ENCODE results near the gene GADD45G.

GADD45G gene

DNA sequence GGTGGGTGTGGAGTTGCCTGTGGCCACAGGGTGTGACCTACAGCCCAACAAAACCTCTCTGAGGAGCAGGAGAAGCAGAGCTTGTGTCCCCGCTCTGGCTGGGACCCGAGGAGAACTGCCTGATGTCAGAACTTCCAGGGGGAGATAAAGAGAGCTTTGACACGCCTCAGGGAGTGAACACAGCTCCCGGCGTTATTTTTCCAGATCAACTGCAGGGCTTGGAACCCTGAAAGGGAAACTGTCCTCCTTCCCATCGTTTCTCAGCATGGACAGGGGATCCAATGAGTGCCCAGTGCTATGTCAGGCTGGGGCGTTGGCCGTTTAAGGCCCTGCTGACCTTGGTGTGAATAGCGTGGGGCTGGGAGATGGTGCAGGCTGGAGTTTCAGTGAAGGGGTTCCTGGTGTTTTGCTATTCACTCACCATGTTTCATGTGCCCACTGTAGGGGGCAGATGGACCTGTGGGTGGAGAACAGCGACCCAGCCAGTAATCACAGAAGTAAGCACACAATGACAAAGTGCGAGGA lies 22.0 kb downstream of the GADD45G start:
- H3K4me3 ChIP-seq (ENCODE audit: low read depth, low read length): no peak overlapping the region
- TF ChIP-seq, protein P1, sequence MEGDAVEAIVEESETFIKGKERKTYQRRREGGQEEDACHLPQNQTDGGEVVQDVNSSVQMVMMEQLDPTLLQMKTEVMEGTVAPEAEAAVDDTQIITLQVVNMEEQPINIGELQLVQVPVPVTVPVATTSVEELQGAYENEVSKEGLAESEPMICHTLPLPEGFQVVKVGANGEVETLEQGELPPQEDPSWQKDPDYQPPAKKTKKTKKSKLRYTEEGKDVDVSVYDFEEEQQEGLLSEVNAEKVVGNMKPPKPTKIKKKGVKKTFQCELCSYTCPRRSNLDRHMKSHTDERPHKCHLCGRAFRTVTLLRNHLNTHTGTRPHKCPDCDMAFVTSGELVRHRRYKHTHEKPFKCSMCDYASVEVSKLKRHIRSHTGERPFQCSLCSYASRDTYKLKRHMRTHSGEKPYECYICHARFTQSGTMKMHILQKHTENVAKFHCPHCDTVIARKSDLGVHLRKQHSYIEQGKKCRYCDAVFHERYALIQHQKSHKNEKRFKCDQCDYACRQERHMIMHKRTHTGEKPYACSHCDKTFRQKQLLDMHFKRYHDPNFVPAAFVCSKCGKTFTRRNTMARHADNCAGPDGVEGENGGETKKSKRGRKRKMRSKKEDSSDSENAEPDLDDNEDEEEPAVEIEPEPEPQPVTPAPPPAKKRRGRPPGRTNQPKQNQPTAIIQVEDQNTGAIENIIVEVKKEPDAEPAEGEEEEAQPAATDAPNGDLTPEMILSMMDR (IDR thresholded peaks at IDR 0.05; ENCODE audit: low read depth, low read length): no peak

DNA sequence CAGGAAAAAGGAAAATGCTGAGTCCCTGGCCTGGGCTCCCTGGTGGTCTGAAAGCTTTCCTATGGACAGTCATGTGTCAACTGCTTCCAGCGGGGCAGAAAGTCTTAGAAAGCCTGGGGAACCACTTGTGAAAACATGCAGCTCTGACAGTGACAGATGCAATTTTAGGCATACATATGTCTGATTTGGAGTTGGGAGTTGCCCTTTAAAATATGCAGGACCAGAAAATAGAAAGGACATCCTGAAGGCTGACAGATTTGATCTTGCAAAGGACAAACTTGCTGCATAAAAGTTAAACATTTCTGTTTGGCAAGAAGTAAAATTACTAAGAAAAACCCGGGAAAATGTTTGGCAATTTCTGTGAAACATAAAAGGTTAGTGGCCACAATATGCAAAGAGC lies 23.8 kb downstream of the GADD45G start:
- TF ChIP-seq, protein P1 (IDR thresholded peaks at IDR 0.05; ENCODE audit: low read depth, low read length): no peak
- no peak overlapping the region for H3K4me3 ChIP-seq (ENCODE audit: low read depth, low read length)

DNA sequence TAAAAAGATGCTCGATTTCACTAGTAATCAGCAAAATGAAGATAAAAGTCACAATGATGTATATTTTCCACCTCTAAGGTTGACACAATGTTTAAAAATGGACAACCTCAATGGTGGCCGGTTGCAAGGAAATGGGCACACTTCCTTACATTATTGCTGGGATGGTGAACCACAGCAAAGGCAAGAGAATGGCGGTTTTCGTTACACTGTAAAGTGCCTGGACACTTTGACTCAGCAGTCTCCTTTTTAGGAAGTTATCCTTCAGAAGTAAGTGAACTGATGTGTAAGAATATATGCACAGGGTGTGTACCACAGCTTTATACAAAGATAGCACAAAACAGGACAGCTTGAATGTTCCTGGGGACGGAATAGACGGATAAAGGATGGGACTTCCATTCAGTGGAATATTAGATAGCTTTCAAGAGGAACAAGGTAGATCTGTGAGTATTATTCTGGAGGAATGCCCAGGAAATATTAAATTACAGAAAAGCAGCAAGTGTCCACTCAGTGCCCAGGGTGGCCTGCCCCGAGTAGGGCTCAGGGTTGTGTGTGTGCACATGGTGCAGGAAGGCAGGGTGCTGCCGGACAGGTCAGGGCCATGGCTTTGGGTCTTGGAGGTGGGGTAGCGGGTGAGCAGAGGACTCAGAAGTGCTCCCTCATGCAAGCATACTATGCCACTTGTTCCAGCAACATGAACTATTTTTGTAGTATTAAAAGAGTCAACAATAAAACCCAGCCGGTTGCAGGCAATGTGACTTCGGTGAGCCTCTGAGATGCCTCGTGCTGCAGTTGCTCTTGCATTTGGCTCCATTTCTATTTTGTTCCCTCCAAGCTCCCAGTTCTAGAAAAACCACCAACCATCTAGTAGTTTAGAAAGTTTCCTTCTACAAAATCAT lies 24.5 kb downstream of the GADD45G start:
- no peak overlapping the region for H3K4me3 ChIP-seq (ENCODE audit: low read depth, low read length)
- TF ChIP-seq, protein P1 (IDR thresholded peaks at IDR 0.05; ENCODE audit: low read depth, low read length): no peak

DNA sequence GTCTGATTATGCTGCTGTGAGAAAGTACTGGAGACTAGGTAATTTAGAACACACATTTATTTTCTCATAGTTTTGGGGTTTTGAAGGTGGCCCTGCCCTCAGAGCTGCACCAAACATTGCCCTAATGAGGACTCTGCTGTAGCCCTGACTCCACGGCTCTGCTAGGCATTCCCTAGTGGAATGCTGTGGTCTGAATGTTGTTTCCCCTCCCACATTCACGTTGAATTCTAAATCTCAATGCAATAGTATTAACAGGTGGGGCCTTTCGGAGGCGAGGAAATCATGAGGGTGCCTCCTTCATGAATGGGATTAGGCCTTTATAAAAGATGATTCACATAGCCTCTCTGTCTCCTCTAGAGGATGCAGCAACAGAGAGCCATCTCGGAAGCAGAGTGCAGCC lies 25.7 kb downstream of the GADD45G start:
- H3K4me3 ChIP-seq (ENCODE audit: low read depth, low read length): no peak overlapping the region
- TF ChIP-seq, protein P1 (IDR thresholded peaks at IDR 0.05; ENCODE audit: low read depth, low read length): no peak

DNA sequence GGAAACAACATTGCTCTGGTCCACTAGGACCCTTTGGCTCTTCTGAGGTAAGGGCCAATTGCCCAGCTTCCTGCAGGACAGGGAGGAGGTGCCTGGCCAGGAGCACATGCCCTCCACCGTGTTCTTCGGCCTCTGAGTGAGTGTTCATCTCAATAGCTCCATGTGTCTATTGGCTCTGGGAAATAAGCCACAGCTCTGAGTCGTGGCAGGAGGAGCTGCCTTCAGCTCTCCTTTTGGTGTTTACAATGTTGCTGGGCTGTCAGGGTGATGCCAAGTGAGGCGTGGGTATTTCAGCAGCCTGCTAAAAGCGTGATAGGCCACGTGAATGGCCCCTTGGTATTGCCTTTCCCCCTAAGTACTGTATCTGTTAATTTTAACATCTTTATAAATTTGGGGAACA lies 26.6 kb downstream of the GADD45G start:
- TF ChIP-seq, protein P1 (IDR thresholded peaks at IDR 0.05; ENCODE audit: low read depth, low read length): no peak
- no peak overlapping the region for H3K4me3 ChIP-seq (ENCODE audit: low read depth, low read length)

DNA sequence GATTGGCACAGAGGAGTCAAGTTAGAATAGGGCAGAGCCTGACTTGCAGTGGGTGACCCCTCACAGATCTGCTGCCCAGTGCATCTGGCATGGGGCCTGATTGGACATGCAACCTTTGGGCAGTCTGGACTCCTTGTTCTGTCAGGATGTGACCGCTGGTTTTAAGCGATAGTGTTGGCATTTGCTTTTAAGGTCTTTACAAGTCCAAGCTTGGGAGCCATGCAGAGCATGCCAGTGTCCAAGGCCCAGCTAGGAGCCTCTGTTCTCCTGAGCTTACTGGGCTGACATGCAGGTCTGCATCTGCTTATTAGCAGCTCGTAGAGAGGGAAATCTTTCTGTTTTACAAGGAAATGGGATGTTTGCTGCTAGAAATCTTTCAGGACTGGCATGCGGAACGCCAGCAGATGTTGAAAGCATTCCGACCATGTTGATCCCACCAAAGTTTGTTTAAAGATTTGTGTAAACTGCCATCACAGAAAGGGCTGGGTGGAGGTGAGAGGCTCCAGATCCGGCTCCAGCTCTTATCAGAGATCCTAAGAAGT lies 27.5 kb downstream of the GADD45G start:
- TF ChIP-seq, protein P1 (IDR thresholded peaks at IDR 0.05; ENCODE audit: low read depth, low read length): no peak
- H3K4me3 ChIP-seq (ENCODE audit: low read depth, low read length): no peak overlapping the region

DNA sequence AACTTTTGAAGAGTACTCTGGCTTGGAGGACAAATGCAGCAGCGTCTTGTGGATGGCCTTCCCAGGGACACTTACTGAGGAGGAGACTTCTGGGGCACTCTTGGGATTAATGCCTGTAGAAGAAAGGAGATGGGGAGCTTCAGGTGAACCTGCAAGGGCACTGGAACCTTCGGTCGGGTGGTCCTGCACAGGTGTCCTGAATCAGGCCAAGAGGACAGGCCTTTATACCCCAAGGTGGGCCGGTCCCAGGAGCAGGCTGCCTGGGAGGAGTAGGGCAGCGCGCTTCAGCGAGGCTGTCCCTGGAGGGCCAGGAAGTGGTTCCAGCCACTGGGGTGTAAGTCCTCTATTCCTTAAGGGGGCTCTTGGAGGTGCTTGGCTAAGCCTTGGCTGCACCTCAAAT lies 27.9 kb downstream of the GADD45G start:
- H3K4me3 ChIP-seq (ENCODE audit: low read depth, low read length): no peak overlapping the region
- TF ChIP-seq, protein P1 (IDR thresholded peaks at IDR 0.05; ENCODE audit: low read depth, low read length): no peak

Measured in WI38 (cell line).